A673 (cell line): ENCODE data around the gene SARS2. TPM values are rescaled to one million over a fixed set of nuclear protein-coding genes. Genes with fewer than 3 reads are reported as not detected.

Source experiments
- BruUV-seq: library from RNA; stranded (reverse); fragments of 400-500 nt; replicated peaks from 2 replicates; lab custom pipeline; 2021; lab: Mats Ljungman, UMichigan
- CTCF ChIA-PET: fragments of 300-600 bp; sonication (Branson Sonifier 250); formaldehyde crosslinking; loops from one replicate; lab custom pipeline; 2022; ENCODE audit warnings: antibody characterized with exemption; lab: Charles Lee
- POLR2A ChIA-PET: fragments of 300-600 bp; sonication (Branson Sonifier 250); formaldehyde crosslinking; loops from one replicate; lab custom pipeline; 2022; ENCODE audit warnings: antibody characterized with exemption; ENCODE audit not compliant: low non-redundant PET; lab: Charles Lee
- DNase-seq: peaks from one replicate; pipeline ENCODE4 v3.0.0-alpha.2; 2015; ENCODE audit warnings: low spot score
- H3K27ac ChIP-seq: fragments of 200-600 bp; sonication (generic); 2 replicates; pipeline ENCODE4 v1.5.1; 2016; ENCODE audit warnings: mixed run types, low read depth, mild to moderate bottlenecking, mixed read lengths, antibody characterized with exemption, low read length; ENCODE audit not compliant: poor library complexity, severe bottlenecking
- H3K27me3 ChIP-seq: fragments of 200-600 bp; sonication (generic); replicated peaks from 2 replicates; pipeline ENCODE4 v1.6.1; 2017; ENCODE audit warnings: mixed run types, low read depth, mild to moderate bottlenecking, mixed read lengths, antibody characterized with exemption, low read length; ENCODE audit not compliant: insufficient read depth, poor library complexity
- H3K36me3 ChIP-seq: fragments of 200-600 bp; sonication (generic); 2 replicates; pipeline ENCODE4 v1.6.1; 2016; ENCODE audit warnings: mixed run types, mild to moderate bottlenecking, mixed read lengths, antibody characterized with exemption, low read length; ENCODE audit not compliant: insufficient read depth, poor library complexity, severe bottlenecking
- H3K4me1 ChIP-seq: fragments of 200-600 bp; sonication (generic); 2 replicates; pipeline ENCODE4 v1.6.1; 2017; ENCODE audit warnings: mixed run types, mild to moderate bottlenecking, mixed read lengths, antibody characterized with exemption, low read length; ENCODE audit not compliant: insufficient read depth, poor library complexity, severe bottlenecking
- H3K4me3 ChIP-seq: fragments of 200-600 bp; sonication (generic); 2 replicates; pipeline ENCODE4 v1.5.1; 2016; ENCODE audit warnings: low read depth, mixed run types, mild to moderate bottlenecking, mixed read lengths, low read length; ENCODE audit not compliant: poor library complexity, severe bottlenecking
- H3K9me3 ChIP-seq: fragments of 200-600 bp; sonication (generic); 2 replicates; pipeline ENCODE4 v1.6.1; 2016; ENCODE audit warnings: mixed run types, low read depth, mild to moderate bottlenecking, mixed read lengths, antibody characterized with exemption, low read length; ENCODE audit not compliant: poor library complexity, severe bottlenecking
- CTCF ChIP-seq: fragments of 300-800, 200-600 bp; sonication (generic); conservative IDR thresholded peaks from 2 replicates; pipeline ENCODE4 v1.5.1; 2017; ENCODE audit warnings: low read depth, mild to moderate bottlenecking, antibody characterized with exemption, low read length, moderate library complexity, mixed read lengths
- EZH2 ChIP-seq: fragments of 200-600 bp; sonication (generic); IDR thresholded peaks from 2 replicates; pipeline ENCODE4 v1.6.1; 2017; ENCODE audit warnings: borderline replicate concordance, low read depth, mild to moderate bottlenecking, mixed read lengths, antibody characterized with exemption, low read length; ENCODE audit not compliant: poor library complexity, severe bottlenecking
- intact Hi-C: fragments of 100-400 bp; cut with micrococcal nuclease; formaldehyde crosslinking; loops from one replicate; pipeline ENCODE4 v1.10.0; 2022; ENCODE audit not compliant: unreplicated experiment
- total RNA-seq: library from RNA; stranded (reverse); gene quantifications from 2 replicates; pipeline ENCODE4 v1.2.3, GENCODE V29; 2021

Gene SARS2
- total RNA-seq, 1 experiment from 2014 or later = 58.6 TPM

- H3K27ac ChIP-seq = no peak overlapping the region
- intact Hi-C loops = no loop called here
- no peak for TF ChIP-seq CTCF
- TF ChIP-seq EZH2 = no peak
- H3K27me3 ChIP-seq = no peaks in the 10 kb centered on the region
- H3K4me3 ChIP-seq = no peak overlapping the region
- BruUV-seq = no TSS peak
- POLR2A ChIA-PET = no interaction called here
- no peaks in the 10 kb centered on the region for H3K36me3 ChIP-seq
- CTCF ChIA-PET = no interaction called here
- no peaks in the 10 kb centered on the region for H3K4me1 ChIP-seq
- no peak for DNase-seq
- H3K9me3 ChIP-seq = no peaks in the 10 kb centered on the region
Observed at GRCh38 chr19:38891771-38892170, 38.8 kb downstream of the SARS2 start.

- no peak for DNase-seq
- Histone ChIP-seq H3K27me3 (no peaks in the 10 kb centered on the region), H3K9me3 (no peaks in the 10 kb centered on the region), H3K27ac (no peak overlapping the region), H3K36me3 (no peaks in the 10 kb centered on the region), H3K4me1 (no peaks in the 10 kb centered on the region), H3K4me3 (no peak overlapping the region)
- no peak for TF ChIP-seq EZH2
- no peak for TF ChIP-seq CTCF
- intact Hi-C loops = no loop called here
- BruUV-seq = no TSS peak
- ChIA-PET POLR2A (no interaction called here), CTCF (no interaction called here)
Observed at GRCh38 chr19:38890686-38891085, 39.9 kb downstream of the SARS2 start.

GRCh38 chr19:38889803-38890202 lies 40.8 kb downstream of the SARS2 start:
- no peaks in the 10 kb centered on the region for H3K9me3 ChIP-seq
- no peak overlapping the region for H3K4me3 ChIP-seq
- no peaks in the 10 kb centered on the region for H3K27me3 ChIP-seq
- no peaks in the 10 kb centered on the region for H3K4me1 ChIP-seq
- TF ChIP-seq CTCF = no peak
- no peak for TF ChIP-seq EZH2
- no peak for DNase-seq
- H3K36me3 ChIP-seq = no peaks in the 10 kb centered on the region
- intact Hi-C loops = no loop called here
- ChIA-PET POLR2A (no interaction called here), CTCF (no interaction called here)
- BruUV-seq = no TSS peak
- H3K27ac ChIP-seq = no peak overlapping the region
